Measurements from ENCODE around the gene TMPRSS12.

DNA sequence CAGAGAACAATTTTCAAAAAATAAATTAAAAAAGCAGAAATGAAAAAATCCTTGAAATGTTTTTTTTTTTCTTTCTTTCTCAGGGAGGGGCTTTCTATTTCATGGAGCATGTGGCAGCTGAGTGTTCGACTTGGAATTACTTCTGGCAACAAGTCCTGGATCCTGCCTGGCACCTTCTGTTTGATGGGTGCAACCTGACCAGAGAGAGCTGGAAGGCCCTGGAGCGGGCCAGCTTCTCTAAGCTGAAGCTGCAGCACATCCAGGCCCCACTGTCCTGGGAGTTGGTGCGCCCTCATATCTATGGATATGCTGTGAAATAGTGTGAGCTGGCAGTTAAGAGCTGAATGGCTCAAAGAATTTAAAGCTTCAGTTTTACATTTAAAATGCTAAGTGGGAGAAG is 87.1 kb downstream of the TMPRSS12 start:
- TF ChIP-seq, protein P1, sequence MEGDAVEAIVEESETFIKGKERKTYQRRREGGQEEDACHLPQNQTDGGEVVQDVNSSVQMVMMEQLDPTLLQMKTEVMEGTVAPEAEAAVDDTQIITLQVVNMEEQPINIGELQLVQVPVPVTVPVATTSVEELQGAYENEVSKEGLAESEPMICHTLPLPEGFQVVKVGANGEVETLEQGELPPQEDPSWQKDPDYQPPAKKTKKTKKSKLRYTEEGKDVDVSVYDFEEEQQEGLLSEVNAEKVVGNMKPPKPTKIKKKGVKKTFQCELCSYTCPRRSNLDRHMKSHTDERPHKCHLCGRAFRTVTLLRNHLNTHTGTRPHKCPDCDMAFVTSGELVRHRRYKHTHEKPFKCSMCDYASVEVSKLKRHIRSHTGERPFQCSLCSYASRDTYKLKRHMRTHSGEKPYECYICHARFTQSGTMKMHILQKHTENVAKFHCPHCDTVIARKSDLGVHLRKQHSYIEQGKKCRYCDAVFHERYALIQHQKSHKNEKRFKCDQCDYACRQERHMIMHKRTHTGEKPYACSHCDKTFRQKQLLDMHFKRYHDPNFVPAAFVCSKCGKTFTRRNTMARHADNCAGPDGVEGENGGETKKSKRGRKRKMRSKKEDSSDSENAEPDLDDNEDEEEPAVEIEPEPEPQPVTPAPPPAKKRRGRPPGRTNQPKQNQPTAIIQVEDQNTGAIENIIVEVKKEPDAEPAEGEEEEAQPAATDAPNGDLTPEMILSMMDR (conservative IDR thresholded peaks at IDR 0.05; ENCODE audit: low read length): no peak
- TF ChIP-seq EZH2phosphoT487 (IDR thresholded peaks at IDR 0.05; ENCODE audit: borderline replicate concordance, low read depth, low read length): no peak

Measured in OCI-LY7 (cell line).